GM12891 (cell line): ENCODE measurements around the gene TRPM3.

Experiments
- POLR2A ChIP-seq: IDR thresholded peaks from 2 replicates; pipeline ENCODE4 v1.6.1; 2011; ENCODE audit warnings: low read depth, low read length, control low read depth
- TAF1 ChIP-seq: IDR thresholded peaks from 2 replicates; pipeline ENCODE4 v1.6.1; 2011; ENCODE audit warnings: low read depth, low read length, control low read depth

- no peak for TF ChIP-seq POLR2A
- TF ChIP-seq TAF1: no peak
These were observed 520.1 kb downstream of the TRPM3 start for GRCh38 chr9:70601000-70601951.
